Urinary bladder (tissue), 4 donors: Measurements from ENCODE around the gene FANK1. TPM values are rescaled to one million over a fixed set of nuclear protein-coding genes. Genes with fewer than 3 reads are reported as not detected.

Experiments used
- DNase-seq: peaks from one replicate; pipeline ENCODE4 v3.0.0-alpha.2; 2015; ENCODE audit errors: extremely low spot score
- H3K27ac ChIP-seq: one replicate; pipeline ENCODE4 v1.5.1; 2013; ENCODE audit warnings: low read depth, mild to moderate bottlenecking, moderate library complexity
- H3K36me3 ChIP-seq: one replicate; pipeline ENCODE4 v1.6.1; 2013; ENCODE audit warnings: mild to moderate bottlenecking, moderate library complexity; ENCODE audit not compliant: insufficient read depth
- H3K4me1 ChIP-seq: one replicate; pipeline ENCODE4 v1.6.1; 2013; ENCODE audit warnings: mild to moderate bottlenecking, moderate library complexity; ENCODE audit not compliant: insufficient read depth
- H3K4me3 ChIP-seq: one replicate; pipeline ENCODE4 v1.5.1; 2013; ENCODE audit warnings: low read depth, low read length
- WGBS: extraction: QIAGEN DNeasy Blood & Tissue Kit; methylation state at CpG from one replicate; pipeline ENCODE4 v1.1.7; 2013; 5-methylcytosine and 5-hydroxymethylcytosine counted together
- polyA plus RNA-seq: library from polyadenylated mRNA; stranded (reverse); fragments of 200-250 nt; gene quantifications from one replicate; pipeline ENCODE4 v1.2.3, GENCODE V29; 2013
- total RNA-seq: library from RNA; depleted of rRNA; stranded (reverse); fragments of >200 nt; gene quantifications from one replicate; pipeline ENCODE4 v1.2.3, GENCODE V29; 2014
- donor health status: healthy with polysubstance abuse.
- donor health status: healthy.

The FANK1 gene
- total and polyA plus RNA-seq, 2 donors: 1.5 to 2.0 TPM

DNA sequence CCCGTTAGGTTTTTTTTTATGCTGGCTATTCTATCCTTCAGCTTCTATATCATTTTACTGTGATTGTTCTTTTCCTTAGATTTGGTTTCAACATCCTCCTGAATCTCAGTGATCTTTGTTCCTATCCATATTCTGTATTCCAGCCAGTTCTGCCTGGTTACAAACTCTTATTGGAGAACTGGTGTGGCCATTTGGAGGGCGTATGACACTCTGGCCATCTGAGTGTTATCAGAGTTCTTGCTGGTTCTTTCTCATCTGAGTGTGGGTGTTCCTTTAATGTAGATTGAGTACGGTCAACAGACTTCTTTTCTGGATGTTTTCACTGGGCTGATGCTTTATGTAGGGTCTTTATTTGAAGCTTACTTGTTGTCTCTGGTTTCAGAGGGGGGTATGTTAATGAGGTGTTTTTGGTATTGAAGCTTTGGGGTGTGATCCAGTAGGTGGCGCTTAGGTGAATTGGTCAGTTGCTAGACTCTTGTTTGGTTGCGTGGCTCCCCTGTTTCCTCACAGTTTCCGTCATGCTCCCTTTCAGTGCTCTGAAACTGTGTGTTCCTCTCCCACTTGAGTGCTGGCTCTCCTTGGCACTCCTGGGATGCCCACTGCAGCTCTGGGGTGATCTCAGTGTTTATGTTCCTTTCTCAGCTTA is 80.7 kb downstream of the FANK1 start:
- H3K4me3 ChIP-seq: no peak overlapping the region
- no peak overlapping the region for H3K27ac ChIP-seq
- H3K36me3 ChIP-seq: no peaks in the 10 kb centered on the region
- 92% methylated on average over 6 of the region's 6 CpGs for WGBS
- DNase-seq: no peak
- H3K4me1 ChIP-seq: no peaks in the 10 kb centered on the region

DNA sequence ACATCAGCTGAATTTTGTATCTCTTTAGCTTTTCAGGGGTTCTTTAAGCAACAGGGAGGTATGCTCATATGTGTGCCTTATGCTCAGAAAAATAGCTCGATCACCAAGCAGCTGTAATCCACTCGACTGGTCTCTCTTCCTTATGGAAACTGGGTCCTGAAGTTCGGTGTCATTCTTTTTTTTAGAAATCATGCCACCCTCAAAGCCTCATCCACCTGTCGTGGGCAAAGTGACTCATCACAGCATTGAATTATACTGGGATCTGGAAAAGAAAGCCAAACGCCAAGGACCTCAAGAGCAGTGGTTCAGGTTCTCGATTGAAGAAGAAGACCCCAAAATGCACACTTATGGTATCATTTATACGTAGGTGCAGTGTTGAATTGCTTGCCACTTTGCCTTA is 83.6 kb downstream of the FANK1 start:
- Histone ChIP-seq H3K27ac (no peak overlapping the region), H3K4me3 (no peak overlapping the region), H3K4me1 (no peaks in the 10 kb centered on the region), H3K36me3 (no peaks in the 10 kb centered on the region)
- 90% methylated on average over 7 of the region's 7 CpGs for WGBS
- no peak for DNase-seq

DNA sequence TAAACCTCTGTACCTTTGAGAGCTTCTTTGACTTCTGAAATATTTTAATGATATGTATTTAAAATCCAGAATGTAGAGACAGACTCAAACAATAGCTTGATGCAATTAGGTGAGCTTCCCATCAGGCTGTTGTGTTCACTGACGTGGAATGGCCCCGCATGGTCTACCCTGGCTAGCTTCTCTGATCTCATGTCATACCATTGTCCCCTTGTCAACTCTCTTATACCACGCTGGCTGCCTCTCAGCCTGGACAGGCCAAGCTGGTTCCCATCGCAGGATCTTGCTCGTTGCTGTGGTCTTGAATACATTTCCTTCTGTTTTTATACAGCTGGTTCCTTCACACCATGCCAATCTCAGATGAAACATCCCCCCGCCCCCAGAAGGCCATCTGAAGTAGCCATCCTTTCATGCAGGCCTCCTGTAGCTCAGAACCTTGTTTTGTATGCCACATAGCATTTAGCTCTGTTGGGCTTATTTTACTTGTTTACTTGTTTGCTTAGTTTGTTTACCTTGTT is 84.2 kb downstream of the FANK1 start:
- 78% methylated on average over 6 of the region's 6 CpGs for WGBS
- DNase-seq: no peak
- H3K36me3 ChIP-seq: no peaks in the 10 kb centered on the region
- no peaks in the 10 kb centered on the region for H3K4me1 ChIP-seq
- no peak overlapping the region for H3K4me3 ChIP-seq
- H3K27ac ChIP-seq: no peak overlapping the region

DNA sequence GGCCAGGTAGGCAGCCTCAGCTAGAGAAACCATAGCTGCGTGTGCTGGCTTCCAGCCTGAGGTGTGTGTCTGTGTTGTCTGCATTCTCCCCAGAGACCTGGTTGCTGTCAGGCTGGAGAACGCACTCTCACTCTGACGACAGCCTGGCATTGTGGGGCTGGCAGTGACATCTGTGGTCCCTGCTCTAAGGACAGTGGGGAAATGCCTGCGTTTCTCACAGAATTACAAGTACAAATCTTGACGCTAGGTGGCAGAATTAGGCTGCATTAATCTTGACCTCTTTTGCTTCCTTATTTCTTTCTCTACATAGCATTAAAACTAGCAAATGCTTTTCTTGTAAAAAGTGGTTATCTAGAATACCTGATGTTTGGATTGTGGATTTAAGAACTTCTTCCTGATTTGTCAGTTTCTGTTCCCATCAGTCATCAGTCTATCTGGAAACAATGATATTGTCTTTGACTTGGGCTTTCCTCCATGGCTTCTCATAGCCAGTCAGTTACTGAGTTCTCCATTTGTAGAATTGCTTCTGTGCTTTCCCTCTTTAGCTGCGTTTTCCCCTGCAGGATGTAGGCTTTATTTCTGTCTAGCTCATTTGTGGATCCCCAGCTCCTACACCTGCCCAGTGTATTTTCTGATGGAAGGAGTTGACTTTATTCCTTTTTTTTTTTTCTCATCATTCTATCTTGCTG is 86.0 kb downstream of the FANK1 start:
- Histone ChIP-seq H3K27ac (no peak overlapping the region), H3K36me3 (no peaks in the 10 kb centered on the region), H3K4me3 (no peak overlapping the region), H3K4me1 (no peaks in the 10 kb centered on the region)
- DNase-seq: peak; percentile 74
- 18% methylated on average over 6 of the region's 6 CpGs for WGBS

DNA sequence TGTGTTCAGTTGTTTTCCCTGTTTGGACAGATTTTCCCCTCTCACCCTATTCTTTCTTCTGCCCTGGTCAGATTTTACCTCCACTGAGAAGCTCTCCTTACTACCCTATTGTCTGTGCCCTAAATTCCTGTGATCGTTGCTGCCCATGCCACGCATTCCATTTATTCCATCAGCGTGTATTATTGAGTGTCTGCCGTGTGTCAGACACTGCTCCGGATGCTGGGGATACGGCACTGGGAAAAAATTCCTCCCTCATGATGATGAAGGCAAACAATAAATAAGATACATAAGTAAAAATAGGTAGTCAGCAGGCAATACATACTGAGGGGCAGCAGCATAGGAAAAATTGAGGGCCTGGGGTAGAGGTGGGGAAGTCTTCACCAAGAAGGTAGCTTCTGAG is 86.8 kb downstream of the FANK1 start:
- 78% methylated on average over 6 of the region's 6 CpGs for WGBS
- no peak for DNase-seq
- H3K4me3 ChIP-seq: no peak overlapping the region

DNA sequence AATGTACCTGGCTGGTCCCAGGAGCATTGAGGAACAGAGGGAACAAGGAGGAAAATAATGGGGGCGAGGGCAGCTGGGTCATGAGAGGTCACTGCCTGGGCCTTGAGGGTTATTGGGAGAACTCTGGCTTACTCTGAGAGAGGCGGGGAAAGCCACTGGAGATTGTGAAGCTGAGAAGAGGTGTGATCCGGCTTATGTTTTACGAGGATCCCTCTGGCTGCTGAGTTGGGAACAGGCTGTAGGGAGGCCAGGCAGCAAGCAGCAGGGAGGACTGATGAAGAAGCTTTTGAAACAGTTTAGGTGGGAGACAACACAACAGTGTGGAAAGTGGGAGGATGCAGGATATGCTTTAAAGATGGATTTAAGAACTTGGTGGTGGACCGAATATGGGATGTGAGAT is 87.3 kb downstream of the FANK1 start:
- no peak overlapping the region for H3K4me3 ChIP-seq
- no peaks in the 10 kb centered on the region for H3K36me3 ChIP-seq
- 97% methylated on average over 5 of the region's 5 CpGs for WGBS
- H3K27ac ChIP-seq: no peak overlapping the region
- no peak for DNase-seq
- no peaks in the 10 kb centered on the region for H3K4me1 ChIP-seq

More for the DNA sequence above, 86.8 kb downstream of the FANK1 start:
- no peaks in the 10 kb centered on the region for H3K36me3 ChIP-seq
- no peaks in the 10 kb centered on the region for H3K4me1 ChIP-seq
- H3K27ac ChIP-seq: no peak overlapping the region

DNA sequence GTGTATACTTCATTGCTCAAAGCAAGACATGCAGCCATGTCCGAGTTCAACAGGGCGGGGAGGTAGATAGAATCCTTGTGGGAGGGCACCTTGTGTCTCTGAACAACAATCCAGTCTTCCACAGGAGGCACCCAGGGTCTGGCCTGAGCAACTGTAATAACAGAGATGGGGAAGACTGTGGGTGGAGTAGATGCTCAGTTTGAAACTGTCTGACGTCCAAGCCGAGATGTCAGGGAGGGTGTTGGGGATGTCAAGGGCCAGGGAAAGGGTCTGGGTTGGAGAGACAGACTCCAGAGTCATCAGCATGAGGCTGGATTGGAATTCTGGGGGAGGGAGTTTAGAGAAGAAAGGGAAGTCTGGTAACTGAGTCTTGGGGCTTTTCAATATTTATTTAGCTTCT is 88.0 kb downstream of the FANK1 start:
- Histone ChIP-seq H3K4me1 (no peaks in the 10 kb centered on the region), H3K36me3 (no peaks in the 10 kb centered on the region), H3K4me3 (no peak overlapping the region), H3K27ac (no peak overlapping the region)
- WGBS: 90% methylated on average over 4 of the region's 4 CpGs
- DNase-seq: no peak

DNA sequence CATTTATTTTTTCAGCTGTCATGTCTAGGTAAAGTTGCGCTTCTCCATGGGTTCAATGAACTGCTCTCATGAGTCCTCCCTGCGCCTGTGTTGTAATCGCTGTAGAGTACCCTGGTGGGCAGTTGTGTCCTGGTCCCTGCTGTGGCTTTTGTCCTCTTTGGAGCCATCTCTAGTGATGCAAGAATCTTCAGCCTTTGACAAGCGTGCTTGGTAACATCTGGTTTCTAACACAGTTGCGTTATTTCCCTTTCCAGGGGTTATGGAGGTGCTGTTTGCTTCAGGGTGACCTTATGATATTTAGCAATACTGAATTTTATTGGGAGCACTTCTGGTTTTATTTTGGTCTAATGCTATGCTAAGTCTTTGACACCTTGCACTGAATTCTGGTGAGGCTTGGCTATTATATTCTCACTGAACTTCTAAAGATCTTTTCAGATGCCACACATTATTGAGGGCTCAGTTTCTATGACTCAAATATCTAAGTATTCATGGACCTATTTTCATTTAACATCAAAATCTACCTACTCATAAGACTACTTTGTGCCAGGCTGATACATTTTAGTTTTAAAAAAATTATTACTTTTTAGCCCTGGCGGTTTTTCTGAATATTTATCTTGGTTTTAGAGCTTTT is 88.6 kb downstream of the FANK1 start:
- Histone ChIP-seq H3K4me3 (no peak overlapping the region), H3K4me1 (no peaks in the 10 kb centered on the region), H3K36me3 (no peaks in the 10 kb centered on the region), H3K27ac (no peak overlapping the region)
- 90% methylated on average over 6 of the region's 6 CpGs for WGBS
- DNase-seq: no peak

DNA sequence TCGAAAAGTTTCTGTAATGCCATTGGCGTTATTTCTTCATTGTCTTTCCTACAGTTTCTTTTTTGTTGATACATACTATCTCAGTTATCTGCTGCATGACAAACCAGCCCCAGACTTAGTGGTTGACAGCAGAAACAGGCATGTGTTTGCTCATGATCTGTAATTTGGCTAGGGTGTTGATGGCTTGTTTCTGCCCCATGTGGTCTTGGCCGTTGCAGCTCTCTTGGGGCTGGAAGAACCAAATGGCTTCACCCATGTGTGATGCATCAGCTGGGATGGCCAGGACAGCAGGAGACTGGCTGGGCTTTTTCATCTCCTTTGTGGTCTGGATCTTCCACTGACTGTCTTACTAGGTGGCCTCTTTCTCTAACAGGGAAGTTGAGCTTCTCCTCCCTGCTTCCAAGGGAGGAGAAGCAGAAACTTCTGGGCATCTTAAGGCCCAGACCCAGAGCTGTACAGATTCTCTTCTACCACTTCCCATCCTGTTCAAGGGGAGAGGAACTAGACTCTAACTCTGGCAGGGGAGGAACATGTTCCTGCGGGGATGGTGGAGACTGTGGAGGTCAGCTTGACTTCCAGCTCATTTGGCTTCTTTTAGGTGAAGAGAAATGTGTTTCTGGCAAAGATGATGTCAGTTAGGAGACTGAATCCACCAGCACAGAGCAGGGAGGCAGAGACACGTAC is 89.3 kb downstream of the FANK1 start:
- 87% methylated on average over 5 of the region's 5 CpGs for WGBS
- no peak for DNase-seq

DNA sequence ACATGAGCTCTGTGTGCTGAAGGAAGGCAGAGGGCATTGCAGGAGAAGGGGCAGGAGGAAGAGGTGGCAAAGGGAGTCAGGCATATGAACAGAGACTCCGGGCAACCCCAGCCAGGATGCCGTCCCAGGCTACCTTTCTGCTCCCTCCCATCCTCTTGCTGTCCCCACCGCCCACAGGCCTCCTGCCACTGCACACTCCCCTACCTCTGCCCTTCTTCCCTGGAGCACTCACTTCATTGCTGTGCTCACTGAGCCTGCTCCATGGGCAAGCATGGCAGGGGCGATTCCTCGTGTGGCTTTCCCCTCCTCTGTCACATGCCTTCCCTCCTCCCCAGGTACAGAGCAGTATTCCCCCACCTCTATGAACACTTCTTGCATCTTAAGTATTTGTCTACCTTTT is 93.4 kb downstream of the FANK1 start:
- 96% methylated on average over 5 of the region's 5 CpGs for WGBS
- Histone ChIP-seq H3K27ac (no peak overlapping the region), H3K4me1 (no peaks in the 10 kb centered on the region), H3K4me3 (no peak overlapping the region), H3K36me3 (no peaks in the 10 kb centered on the region)
- no peak for DNase-seq

More for the DNA sequence above, 89.3 kb downstream of the FANK1 start:
- no peaks in the 10 kb centered on the region for H3K4me1 ChIP-seq
- H3K27ac ChIP-seq: no peak overlapping the region
- no peaks in the 10 kb centered on the region for H3K36me3 ChIP-seq
- no peak overlapping the region for H3K4me3 ChIP-seq

DNA sequence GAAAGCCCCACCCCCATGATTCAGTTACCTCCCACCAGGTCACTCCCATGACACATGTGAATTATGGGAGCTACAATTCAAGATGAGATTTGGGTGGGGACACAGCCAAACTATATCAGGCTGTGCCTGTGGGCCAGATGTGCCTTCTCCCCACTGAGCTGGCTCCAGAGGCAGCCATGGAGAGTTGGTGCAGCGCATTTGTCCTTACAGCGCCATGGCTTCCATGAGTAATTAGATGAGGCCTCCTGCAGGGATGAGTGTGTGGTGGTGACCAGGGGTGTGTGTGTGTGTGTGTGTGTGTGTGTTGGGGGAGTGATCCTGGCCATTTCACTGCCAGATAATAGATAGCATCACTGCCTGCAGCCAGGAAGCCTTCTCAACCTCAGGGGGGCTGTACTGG is 94.6 kb downstream of the FANK1 start:
- 99% methylated on average over 2 of the region's 2 CpGs for WGBS
- Histone ChIP-seq H3K27ac (no peak overlapping the region), H3K4me1 (no peaks in the 10 kb centered on the region), H3K36me3 (no peaks in the 10 kb centered on the region), H3K4me3 (no peak overlapping the region)
- no peak for DNase-seq

DNA sequence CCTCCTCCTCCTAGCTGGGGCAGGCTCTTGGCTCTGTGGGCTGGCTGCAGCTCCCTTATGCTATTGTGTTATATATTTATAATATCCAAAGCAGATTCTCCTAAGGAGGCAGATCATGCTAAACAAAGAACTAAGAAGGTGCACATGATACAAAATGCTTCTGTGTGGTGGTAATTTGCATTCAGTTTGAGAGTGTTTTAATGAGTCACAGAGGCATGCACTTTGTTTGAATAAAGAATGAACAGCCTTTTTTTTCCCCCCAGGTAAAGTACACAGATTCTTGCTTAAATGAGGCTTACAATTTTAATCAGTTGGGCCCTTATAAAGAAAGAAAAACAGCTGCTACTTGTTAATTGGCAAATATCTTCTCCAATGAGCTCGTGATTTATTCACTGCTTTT is 95.0 kb downstream of the FANK1 start:
- no peaks in the 10 kb centered on the region for H3K36me3 ChIP-seq
- no peak overlapping the region for H3K4me3 ChIP-seq
- no peak overlapping the region for H3K27ac ChIP-seq
- WGBS: 93% methylated on average over 1 of the region's 1 CpG
- no peak for DNase-seq
- H3K4me1 ChIP-seq: no peaks in the 10 kb centered on the region

DNA sequence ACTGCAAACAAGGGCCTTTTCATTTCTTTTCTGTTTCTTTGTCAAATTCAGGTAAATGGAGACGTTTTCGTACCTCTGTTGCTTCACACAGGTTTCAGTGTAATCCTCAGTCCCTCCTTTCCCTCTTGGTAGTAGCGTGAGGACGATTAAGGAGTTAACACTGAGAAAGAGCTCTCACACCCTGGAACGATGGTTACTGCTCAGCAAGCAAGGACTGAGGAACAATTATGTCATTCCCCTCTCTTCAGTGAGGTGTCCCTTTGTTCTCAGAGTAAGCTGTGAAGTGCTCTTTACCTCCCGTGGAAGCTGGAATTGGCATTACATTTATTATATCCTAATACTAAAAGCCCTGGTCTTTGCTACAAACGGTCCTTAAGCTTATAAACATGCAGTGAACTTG is 95.9 kb downstream of the FANK1 start:
- WGBS: 85% methylated on average over 7 of the region's 7 CpGs
- DNase-seq: no peak
- Histone ChIP-seq H3K36me3 (no peaks in the 10 kb centered on the region), H3K4me1 (no peaks in the 10 kb centered on the region), H3K4me3 (no peak overlapping the region), H3K27ac (no peak overlapping the region)
